OCI-LY1 (cell line): ENCODE measurements around the gene CLBA1.

Source experiments
- H2AFZ ChIP-seq: fragments of 200-600 bp; sonication (generic), shearing (Covaris generic); 2 replicates; pipeline ENCODE4 v1.6.0; 2014; ENCODE audit warnings: antibody characterized with exemption, mild to moderate bottlenecking, low read length
- H3F3A ChIP-seq: fragments of 200-600 bp; sonication (generic), shearing (Covaris generic); 2 replicates; pipeline ENCODE4 v1.6.0; 2014; ENCODE audit warnings: mild to moderate bottlenecking, antibody characterized with exemption, low read length, moderate library complexity; ENCODE audit not compliant: insufficient read depth
- H3K27ac ChIP-seq: fragments of 200-600 bp; sonication (generic); 2 replicates; pipeline ENCODE4 v1.5.1; 2014; ENCODE audit warnings: low read length, mixed run types, mild to moderate bottlenecking, low read depth; ENCODE audit not compliant: poor library complexity, severe bottlenecking
- H3K27me3 ChIP-seq: fragments of 200-600 bp; sonication (generic); 2 replicates; pipeline ENCODE4 v1.6.0; 2014; ENCODE audit warnings: antibody characterized with exemption, mild to moderate bottlenecking, low read length, moderate library complexity; ENCODE audit not compliant: insufficient read depth
- H3K36me3 ChIP-seq: fragments of 200-600 bp; sonication (generic); 2 replicates; pipeline ENCODE4 v1.6.1; 2014; ENCODE audit warnings: mild to moderate bottlenecking, antibody characterized with exemption, low read length, moderate library complexity, mixed read lengths; ENCODE audit not compliant: insufficient read depth
- H3K4me1 ChIP-seq: fragments of 200-600 bp; sonication (generic); 2 replicates; pipeline ENCODE4 v1.5.1; 2014; ENCODE audit warnings: mild to moderate bottlenecking, low read length, moderate library complexity; ENCODE audit not compliant: insufficient read depth, severe bottlenecking
- H3K4me2 ChIP-seq: fragments of 200-600 bp; sonication (generic), shearing (Covaris generic); 2 replicates; pipeline ENCODE4 v1.6.1; 2014; ENCODE audit warnings: low read length
- H3K4me3 ChIP-seq: fragments of 200-600 bp; sonication (generic); 2 replicates; pipeline ENCODE4 v1.5.1; 2014; ENCODE audit warnings: low read length, low read depth, mild to moderate bottlenecking, mixed read lengths; ENCODE audit not compliant: poor library complexity, severe bottlenecking
- H3K79me2 ChIP-seq: fragments of 200-600 bp; shearing (Covaris generic); 2 replicates; pipeline ENCODE4 v1.6.1; 2016; ENCODE audit warnings: mixed run types, low read length, mixed read lengths; ENCODE audit not compliant: insufficient read depth
- H3K9ac ChIP-seq: fragments of 200-600 bp; sonication (generic), shearing (Covaris generic); 2 replicates; pipeline ENCODE4 v1.6.1; 2014; ENCODE audit warnings: mild to moderate bottlenecking, low read length, mixed read lengths
- H3K9me2 ChIP-seq: fragments of 200-600 bp; sonication (generic), shearing (Covaris generic); 2 replicates; pipeline ENCODE4 v1.6.1; 2014; ENCODE audit warnings: low read depth, mild to moderate bottlenecking, low read length, mixed read lengths
- H3K9me3 ChIP-seq: fragments of 200-600 bp; shearing (Covaris generic); 2 replicates; pipeline ENCODE4 v1.6.1; 2014; ENCODE audit warnings: low read length, mixed read lengths
- H4K20me1 ChIP-seq: fragments of 200-600 bp; sonication (generic), shearing (Covaris generic); 2 replicates; pipeline ENCODE4 v1.6.0; 2016; ENCODE audit warnings: mild to moderate bottlenecking, low read length; ENCODE audit not compliant: insufficient read depth
- CTCF ChIP-seq: fragments of 200-600 bp; sonication (generic), shearing (Covaris generic); IDR thresholded peaks from 2 replicates; pipeline ENCODE4 v1.5.1; 2017; ENCODE audit warnings: mild to moderate bottlenecking, antibody characterized with exemption, low read length, moderate library complexity, mixed read lengths
- EZH2 ChIP-seq: fragments of 200-600 bp; sonication (generic), shearing (Covaris generic); IDR thresholded peaks from 2 replicates; pipeline ENCODE4 v1.8.0; 2017; ENCODE audit warnings: borderline replicate concordance, mixed run types, mild to moderate bottlenecking, antibody characterized with exemption, low read length, moderate library complexity, mixed read lengths

CLBA1 gene

GRCh38 chr14:105010891-105011291 lies 25.3 kb downstream of the CLBA1 start:
- Histone ChIP-seq H3K4me3 (no peak overlapping the region), H3K4me2 (no peak overlapping the region), H3K9me2 (no peaks in the 10 kb centered on the region), H3K9me3 (no peaks in the 10 kb centered on the region), H2AFZ (no peak overlapping the region), H3F3A (no peaks in the 10 kb centered on the region), H3K79me2 (peaks cover 68% of the 10 kb centered on the region), H3K36me3 (peaks cover 66% of the 10 kb centered on the region), H3K9ac (no peak overlapping the region), H3K27me3 (no peaks in the 10 kb centered on the region), H3K4me1 (peaks cover 37% of the 10 kb centered on the region), H4K20me1 (no peaks in the 10 kb centered on the region), H3K27ac (no peak overlapping the region)
- TF ChIP-seq EZH2 (no peak), CTCF (no peak)

GRCh38 chr14:105011312-105011990 lies 25.9 kb downstream of the CLBA1 start:
- H3K4me2 ChIP-seq, result no peak overlapping the region
- H3K27ac ChIP-seq, result no peak overlapping the region
- H3K4me1 ChIP-seq, result peaks cover 42% of the 10 kb centered on the region
- H3K9me3 ChIP-seq, result no peaks in the 10 kb centered on the region
- no peak overlapping the region for H3K4me3 ChIP-seq
- no peak overlapping the region for H2AFZ ChIP-seq
- H3F3A ChIP-seq, result no peaks in the 10 kb centered on the region
- no peaks in the 10 kb centered on the region for H4K20me1 ChIP-seq
- TF ChIP-seq CTCF (no peak), EZH2 (no peak)
- H3K9ac ChIP-seq, result no peak overlapping the region
- peaks cover 68% of the 10 kb centered on the region for H3K36me3 ChIP-seq
- H3K27me3 ChIP-seq, result no peaks in the 10 kb centered on the region
- no peaks in the 10 kb centered on the region for H3K9me2 ChIP-seq
- peaks cover 73% of the 10 kb centered on the region for H3K79me2 ChIP-seq

DNA sequence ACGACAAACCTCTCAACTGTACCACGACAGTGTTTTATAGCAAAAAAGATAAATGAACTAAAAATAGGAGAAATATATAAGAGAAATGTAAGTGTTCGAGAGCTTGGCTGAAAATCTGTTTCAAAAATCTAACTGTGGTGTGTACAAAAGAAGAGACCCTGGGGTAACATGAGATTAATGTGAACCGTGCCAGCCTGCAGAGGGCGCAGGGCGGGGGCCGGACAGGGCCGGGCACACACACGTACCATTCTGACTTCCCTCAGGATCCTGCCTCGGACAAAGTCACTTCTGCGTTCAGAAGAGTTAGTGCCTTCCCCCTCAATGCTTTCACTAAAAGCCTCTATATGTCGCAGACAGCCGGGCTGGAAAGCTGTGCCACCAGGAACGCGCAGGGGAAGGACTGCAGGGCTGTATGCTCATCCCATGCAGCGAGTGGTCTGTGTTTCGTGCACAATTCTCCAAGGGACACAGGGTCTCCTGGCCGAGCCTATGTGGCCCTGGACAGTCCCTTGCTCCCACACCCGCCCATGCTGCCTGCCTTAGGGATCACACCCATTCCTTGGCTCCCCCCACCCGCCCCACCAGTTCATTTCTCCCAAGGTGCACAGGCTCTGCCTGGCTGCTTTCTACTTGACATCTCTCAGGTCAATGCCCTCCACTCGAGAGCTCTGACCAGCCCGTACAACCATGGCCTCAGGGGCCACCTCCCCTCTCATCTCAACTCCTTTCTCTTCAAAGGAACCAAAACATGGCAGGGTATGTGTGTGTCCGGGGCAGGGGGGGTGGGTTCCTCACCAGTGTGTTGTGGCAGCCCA lies 26.8 kb downstream of the CLBA1 start:
- Histone ChIP-seq H3K27me3 (no peaks in the 10 kb centered on the region), H3K4me2 (peak overlapping the region; percentile 95; the same call in 1 of the 2 replicates), H3K4me3 (no peak overlapping the region), H3K4me1 (peaks cover 52% of the 10 kb centered on the region), H4K20me1 (no peaks in the 10 kb centered on the region), H3K9me2 (no peaks in the 10 kb centered on the region), H2AFZ (no peak overlapping the region), H3K9me3 (no peaks in the 10 kb centered on the region), H3K9ac (no peak overlapping the region), H3K27ac (peak overlapping the region; percentile 65), H3K36me3 (peaks cover 65% of the 10 kb centered on the region), H3F3A (no peaks in the 10 kb centered on the region), H3K79me2 (peaks cover 83% of the 10 kb centered on the region)
- TF ChIP-seq EZH2 (no peak), CTCF (peak; percentile 91)
